WTC11 (cell line): ENCODE measurements around the gene YAF2. TPM values are rescaled to one million over a fixed set of nuclear protein-coding genes. Genes with fewer than 3 reads are reported as not detected.
"Not testable (repeated sequence)": the region's sequence is repeated elsewhere in the genome, so short reads cannot be mapped to it uniquely, and the experiment has no call there.

Source experiments
- ATAC-seq: fragments of 200-7000 bp; cut with Tn5 transposase; 2 replicates; pipeline ENCODE4 v1.10.0; 2021; ENCODE audit warnings: mild to moderate bottlenecking, moderate library complexity
- CTCF ChIA-PET: fragments of 300-600 bp; sonication (Branson Sonifier 250); formaldehyde crosslinking; loops from one replicate; lab custom pipeline; 2021; ENCODE audit warnings: antibody characterized with exemption; lab: Charles Lee
- POLR2A ChIA-PET: fragments of 350-600 bp; sonication (Branson Sonifier 250); formaldehyde crosslinking; loops from one replicate; lab custom pipeline; 2021; ENCODE audit warnings: antibody characterized with exemption; lab: Charles Lee
- DNase-seq: peaks from one replicate; pipeline ENCODE4 v3.0.0; 2021; ENCODE audit warnings: low spot score
- H3K27ac Mint-ChIP-seq: 2 replicates; pipeline ENCODE4 v1.8.0; 2021; ENCODE audit warnings: mixed read lengths
- H3K27me3 Mint-ChIP-seq: 2 replicates; pipeline ENCODE4 v1.8.0; 2021; ENCODE audit warnings: low read depth, mild to moderate bottlenecking, moderate library complexity, mixed read lengths
- H3K36me3 Mint-ChIP-seq: 2 replicates; pipeline ENCODE4 v1.8.0; 2021; ENCODE audit warnings: mixed read lengths
- H3K4me1 Mint-ChIP-seq: 2 replicates; pipeline ENCODE4 v1.8.0; 2022; ENCODE audit warnings: mixed read lengths
- H3K4me3 Mint-ChIP-seq: 2 replicates; pipeline ENCODE4 v1.8.0; 2021; ENCODE audit warnings: mild to moderate bottlenecking, moderate library complexity, mixed read lengths
- H3K9me3 Mint-ChIP-seq: 2 replicates; pipeline ENCODE4 v1.8.0; 2021; ENCODE audit warnings: mixed read lengths
- ARID4B ChIP-seq: sonication (generic); formaldehyde crosslinking; IDR thresholded peaks from 2 replicates; pipeline ENCODE4 v1.8.0; 2023; ENCODE audit warnings: missing genetic modification reagents, mild to moderate bottlenecking, borderline replicate concordance
- HMGA2 ChIP-seq: fragments of 250-450 bp; sonication (Bioruptor Pico); IDR thresholded peaks from 2 replicates; pipeline ENCODE4 v1.4.0; 2021; ENCODE audit warnings: mild to moderate bottlenecking, moderate library complexity
- JAZF1 ChIP-seq: fragments of 250-450 bp; sonication (Bioruptor Pico); IDR thresholded peaks from 2 replicates; pipeline ENCODE4 v1.9.0; 2021; ENCODE audit warnings: moderate library complexity, mild to moderate bottlenecking, inconsistent platforms
- NR2C2 ChIP-seq: sonication (generic); formaldehyde crosslinking; IDR thresholded peaks from 2 replicates; pipeline ENCODE4 v1.8.0; 2022; ENCODE audit warnings: mild to moderate bottlenecking, missing genetic modification reagents
- SMAD4 ChIP-seq: sonication (generic); formaldehyde crosslinking; IDR thresholded peaks from 2 replicates; pipeline ENCODE4 v1.8.0; 2022; ENCODE audit warnings: mild to moderate bottlenecking, missing genetic modification reagents
- ZNF121 ChIP-seq: sonication (generic); formaldehyde crosslinking; IDR thresholded peaks from 2 replicates; pipeline ENCODE4 v1.8.0; 2023; ENCODE audit warnings: missing genetic modification reagents
- ZNF219 ChIP-seq: sonication (generic); formaldehyde crosslinking; IDR thresholded peaks from 2 replicates; pipeline ENCODE4 v1.8.0; 2023; ENCODE audit warnings: missing genetic modification reagents, mild to moderate bottlenecking, borderline replicate concordance
- ZNF416 ChIP-seq: fragments of 250-450 bp; sonication (Bioruptor Pico); IDR thresholded peaks from 2 replicates; pipeline ENCODE4 v1.9.0; 2021; ENCODE audit warnings: mild to moderate bottlenecking, inconsistent platforms
- total RNA-seq: library from RNA; stranded (reverse); gene quantifications from 3 replicates; pipeline ENCODE4 v1.2.3, GENCODE V29; 2021
- TF ChIP-seq, protein P1 (sequence below): sonication (generic); formaldehyde crosslinking; IDR thresholded peaks from 2 replicates; pipeline ENCODE4 v1.8.0; 2022; ENCODE audit warnings: missing genetic modification reagents
- TF ChIP-seq, protein P2 (sequence below): sonication (generic); formaldehyde crosslinking; IDR thresholded peaks from 2 replicates; pipeline ENCODE4 v1.8.0; 2023; ENCODE audit warnings: missing genetic modification reagents
- TF ChIP-seq, protein P3 (sequence below): sonication (generic); formaldehyde crosslinking; IDR thresholded peaks from 2 replicates; pipeline ENCODE4 v1.8.1; 2023; ENCODE audit warnings: mild to moderate bottlenecking, moderate library complexity, missing genetic modification reagents

The YAF2 gene
- total RNA-seq, 1 experiment from 2014 or later: 3.3 TPM

- ChIA-PET CTCF (no interaction called here), POLR2A (no interaction called here)
- Mint-ChIP-seq H3K27me3 (no peaks in the 10 kb centered on the region), H3K27ac (no peak overlapping the region), H3K9me3 (no peaks in the 10 kb centered on the region), H3K4me3 (no peak overlapping the region)
- no peak for DNase-seq
- ATAC-seq: no peak
- TF ChIP-seq, protein P1, sequence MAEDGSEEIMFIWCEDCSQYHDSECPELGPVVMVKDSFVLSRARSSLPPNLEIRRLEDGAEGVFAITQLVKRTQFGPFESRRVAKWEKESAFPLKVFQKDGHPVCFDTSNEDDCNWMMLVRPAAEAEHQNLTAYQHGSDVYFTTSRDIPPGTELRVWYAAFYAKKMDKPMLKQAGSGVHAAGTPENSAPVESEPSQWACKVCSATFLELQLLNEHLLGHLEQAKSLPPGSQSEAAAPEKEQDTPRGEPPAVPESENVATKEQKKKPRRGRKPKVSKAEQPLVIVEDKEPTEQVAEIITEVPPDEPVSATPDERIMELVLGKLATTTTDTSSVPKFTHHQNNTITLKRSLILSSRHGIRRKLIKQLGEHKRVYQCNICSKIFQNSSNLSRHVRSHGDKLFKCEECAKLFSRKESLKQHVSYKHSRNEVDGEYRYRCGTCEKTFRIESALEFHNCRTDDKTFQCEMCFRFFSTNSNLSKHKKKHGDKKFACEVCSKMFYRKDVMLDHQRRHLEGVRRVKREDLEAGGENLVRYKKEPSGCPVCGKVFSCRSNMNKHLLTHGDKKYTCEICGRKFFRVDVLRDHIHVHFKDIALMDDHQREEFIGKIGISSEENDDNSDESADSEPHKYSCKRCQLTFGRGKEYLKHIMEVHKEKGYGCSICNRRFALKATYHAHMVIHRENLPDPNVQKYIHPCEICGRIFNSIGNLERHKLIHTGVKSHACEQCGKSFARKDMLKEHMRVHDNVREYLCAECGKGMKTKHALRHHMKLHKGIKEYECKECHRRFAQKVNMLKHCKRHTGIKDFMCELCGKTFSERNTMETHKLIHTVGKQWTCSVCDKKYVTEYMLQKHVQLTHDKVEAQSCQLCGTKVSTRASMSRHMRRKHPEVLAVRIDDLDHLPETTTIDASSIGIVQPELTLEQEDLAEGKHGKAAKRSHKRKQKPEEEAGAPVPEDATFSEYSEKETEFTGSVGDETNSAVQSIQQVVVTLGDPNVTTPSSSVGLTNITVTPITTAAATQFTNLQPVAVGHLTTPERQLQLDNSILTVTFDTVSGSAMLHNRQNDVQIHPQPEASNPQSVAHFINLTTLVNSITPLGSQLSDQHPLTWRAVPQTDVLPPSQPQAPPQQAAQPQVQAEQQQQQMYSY (CRISPR knock-in tag): no peak
- peak; percentile 64; the same call in 1 of the 2 replicates for TF ChIP-seq ZNF121 (CRISPR knock-in tag)
- TF ChIP-seq, all 79 proteins: peak for 1
- no peaks in the 10 kb centered on the region for H3K36me3 Mint-ChIP-seq
- peaks cover 8% of the 10 kb centered on the region for H3K4me1 Mint-ChIP-seq
These were observed 45.8 kb downstream of the YAF2 start for GRCh38 chr12:42192258-42192657.

DNA sequence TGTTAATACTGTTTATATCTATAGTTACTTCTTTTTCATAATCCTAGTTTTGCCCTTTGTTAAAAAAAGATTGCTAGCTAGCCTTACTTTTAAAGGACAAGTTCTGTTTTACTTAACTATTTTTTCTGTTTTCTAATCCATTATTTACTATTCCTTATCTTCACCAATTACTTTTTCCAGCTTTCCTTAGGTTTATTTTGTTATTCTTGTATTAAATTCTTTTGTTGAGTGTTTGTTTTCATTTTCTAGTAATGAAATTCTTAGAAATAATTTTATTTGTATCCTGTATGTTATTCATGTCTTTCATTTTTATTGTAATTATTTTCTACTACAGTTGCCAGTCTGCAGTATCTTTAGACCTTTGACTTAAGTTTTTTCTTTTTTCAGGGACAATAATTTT is 47.7 kb downstream of the YAF2 start:
- H3K4me1 Mint-ChIP-seq: no peaks in the 10 kb centered on the region
- no peaks in the 10 kb centered on the region for H3K9me3 Mint-ChIP-seq
- H3K27ac Mint-ChIP-seq: no peak overlapping the region
- CTCF ChIA-PET: no interaction called here
- DNase-seq (no peak), ATAC-seq (no peak)
- POLR2A ChIA-PET: no interaction called here
- no peaks in the 10 kb centered on the region for H3K27me3 Mint-ChIP-seq
- no peaks in the 10 kb centered on the region for H3K36me3 Mint-ChIP-seq
- TF ChIP-seq HMGA2: no peak
- TF ChIP-seq, protein P2, sequence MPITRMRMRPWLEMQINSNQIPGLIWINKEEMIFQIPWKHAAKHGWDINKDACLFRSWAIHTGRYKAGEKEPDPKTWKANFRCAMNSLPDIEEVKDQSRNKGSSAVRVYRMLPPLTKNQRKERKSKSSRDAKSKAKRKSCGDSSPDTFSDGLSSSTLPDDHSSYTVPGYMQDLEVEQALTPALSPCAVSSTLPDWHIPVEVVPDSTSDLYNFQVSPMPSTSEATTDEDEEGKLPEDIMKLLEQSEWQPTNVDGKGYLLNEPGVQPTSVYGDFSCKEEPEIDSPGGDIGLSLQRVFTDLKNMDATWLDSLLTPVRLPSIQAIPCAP: no peak
- TF ChIP-seq, protein P1 (CRISPR knock-in tag): no peak
- TF ChIP-seq, protein P3, sequence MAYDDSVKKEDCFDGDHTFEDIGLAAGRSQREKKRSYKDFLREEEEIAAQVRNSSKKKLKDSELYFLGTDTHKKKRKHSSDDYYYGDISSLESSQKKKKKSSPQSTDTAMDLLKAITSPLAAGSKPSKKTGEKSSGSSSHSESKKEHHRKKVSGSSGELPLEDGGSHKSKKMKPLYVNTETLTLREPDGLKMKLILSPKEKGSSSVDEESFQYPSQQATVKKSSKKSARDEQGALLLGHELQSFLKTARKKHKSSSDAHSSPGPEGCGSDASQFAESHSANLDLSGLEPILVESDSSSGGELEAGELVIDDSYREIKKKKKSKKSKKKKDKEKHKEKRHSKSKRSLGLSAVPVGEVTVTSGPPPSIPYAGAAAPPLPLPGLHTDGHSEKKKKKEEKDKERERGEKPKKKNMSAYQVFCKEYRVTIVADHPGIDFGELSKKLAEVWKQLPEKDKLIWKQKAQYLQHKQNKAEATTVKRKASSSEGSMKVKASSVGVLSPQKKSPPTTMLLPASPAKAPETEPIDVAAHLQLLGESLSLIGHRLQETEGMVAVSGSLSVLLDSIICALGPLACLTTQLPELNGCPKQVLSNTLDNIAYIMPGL (CRISPR knock-in tag): no peak
- no peak for TF ChIP-seq ZNF416 (CRISPR knock-in tag)
- TF ChIP-seq NR2C2 (CRISPR knock-in tag): no peak
- TF ChIP-seq ZNF219 (CRISPR knock-in tag): no peak
- no peak for TF ChIP-seq ARID4B
- no peak for TF ChIP-seq JAZF1
- TF ChIP-seq SMAD4 (CRISPR knock-in tag): no peak
- H3K4me3 Mint-ChIP-seq: no peak overlapping the region

DNA sequence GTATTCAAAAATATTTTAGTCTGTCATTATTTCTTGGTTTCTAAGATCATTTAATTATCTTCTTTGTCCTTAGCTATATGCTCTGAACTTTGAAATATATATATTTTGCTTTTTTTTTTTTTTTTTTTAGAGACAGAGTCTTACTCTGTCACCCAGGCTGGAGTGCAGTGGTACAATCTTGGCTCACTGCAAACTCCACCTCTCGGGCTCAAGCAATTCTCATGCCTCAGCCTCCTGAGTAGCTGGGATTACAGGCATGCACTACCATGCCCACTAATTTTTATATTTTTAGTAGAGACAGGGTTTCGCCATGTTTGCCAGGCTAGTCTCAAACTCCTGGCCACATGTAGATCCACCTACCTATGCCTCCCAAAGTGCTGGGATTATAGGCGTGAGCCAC is 49.8 kb downstream of the YAF2 start:
- H3K27me3 Mint-ChIP-seq, H3K4me3 Mint-ChIP-seq, ATAC-seq, DNase-seq, H3K27ac Mint-ChIP-seq, H3K9me3 Mint-ChIP-seq, H3K36me3 Mint-ChIP-seq, POLR2A ChIA-PET, H3K4me1 Mint-ChIP-seq: not testable (repeated sequence)
- CTCF ChIA-PET: interaction anchor here (0.7 kb wide), 2 partner anchors 92 to 164 kb away, joined by 3 to 4 read pairs; no protein-coding TSS in a partner anchor
